Measurements from ENCODE around the gene KLF6.

The KLF6 gene

GRCh38 chr10:3787816-3788215, 2.8 kb upstream of the KLF6 start:
- DNase-seq (ENCODE audit: low spot score): no peak

DNA sequence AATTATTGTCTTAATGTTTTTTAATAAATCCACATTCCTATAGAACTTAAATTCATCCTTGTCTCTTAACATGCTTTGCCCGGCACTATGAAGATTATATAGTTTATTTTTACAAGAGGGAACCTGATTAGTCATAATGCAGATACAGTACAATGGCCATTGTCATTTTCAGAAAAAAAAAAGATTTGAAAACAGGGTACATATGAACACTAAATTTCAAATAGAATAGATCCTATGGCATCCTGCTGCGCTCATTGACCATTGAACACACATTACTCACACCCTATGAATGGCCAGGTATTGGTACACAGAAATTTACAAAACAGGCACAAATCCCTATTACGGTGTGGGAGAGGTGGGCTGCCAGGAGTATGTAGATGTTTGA, 2.0 kb upstream of the KLF6 start:
- no peak for DNase-seq (ENCODE audit: low spot score)

- no peak for DNase-seq (ENCODE audit: low spot score)
Observed at GRCh38 chr10:3786295-3787015, 1.4 kb upstream of the KLF6 start.

DNA sequence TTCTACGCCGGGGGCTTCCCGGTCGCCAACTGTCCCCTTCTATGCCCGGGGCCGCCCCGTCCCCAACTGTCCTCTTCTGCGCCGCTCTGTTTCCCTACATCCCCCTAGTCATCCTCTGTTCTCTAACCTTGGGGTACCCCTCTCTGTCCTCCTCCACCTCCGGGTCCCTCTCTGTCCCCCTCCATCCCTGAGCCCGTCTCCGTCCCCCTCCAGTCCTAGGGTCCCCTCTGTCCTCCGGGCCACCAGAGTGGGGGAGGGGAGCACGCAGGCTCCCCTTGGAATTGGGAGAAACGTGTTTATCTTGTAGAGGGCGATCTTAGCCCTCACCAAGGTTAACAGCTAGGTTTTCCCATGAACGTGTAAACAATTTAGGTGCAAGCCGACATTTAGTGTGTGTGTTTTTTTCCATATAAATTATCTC, 852 bp upstream of the KLF6 start:
- peak; percentile 46 for DNase-seq (ENCODE audit: low spot score)

GRCh38 chr10:3785251-3785850, 342 bp upstream of the KLF6 start:
- peak; percentile 98 for DNase-seq (ENCODE audit: low spot score)

GRCh38 chr10:3783682-3784432, 1.2 kb downstream of the KLF6 start:
- DNase-seq (ENCODE audit: low spot score): peak; percentile 53

DNA sequence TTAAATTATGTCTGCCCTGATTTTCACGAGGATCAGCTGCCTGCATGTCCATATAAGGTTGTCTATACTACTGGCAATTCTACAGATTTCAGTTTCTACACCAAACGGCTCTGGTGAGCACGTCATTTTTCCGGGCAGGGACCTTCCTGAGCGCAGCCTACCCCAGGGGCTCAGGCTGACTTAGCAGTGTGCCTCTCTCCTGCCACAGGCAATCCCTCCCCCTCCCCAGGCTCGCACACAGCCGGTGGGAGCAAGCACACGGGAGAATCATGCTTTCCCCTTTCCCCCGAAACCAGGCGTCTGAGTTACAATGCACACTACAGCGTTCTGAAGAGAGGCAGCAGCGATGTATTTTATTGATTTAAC, 1.7 kb downstream of the KLF6 start:
- DNase-seq (ENCODE audit: low spot score): peak; percentile 71

DNA sequence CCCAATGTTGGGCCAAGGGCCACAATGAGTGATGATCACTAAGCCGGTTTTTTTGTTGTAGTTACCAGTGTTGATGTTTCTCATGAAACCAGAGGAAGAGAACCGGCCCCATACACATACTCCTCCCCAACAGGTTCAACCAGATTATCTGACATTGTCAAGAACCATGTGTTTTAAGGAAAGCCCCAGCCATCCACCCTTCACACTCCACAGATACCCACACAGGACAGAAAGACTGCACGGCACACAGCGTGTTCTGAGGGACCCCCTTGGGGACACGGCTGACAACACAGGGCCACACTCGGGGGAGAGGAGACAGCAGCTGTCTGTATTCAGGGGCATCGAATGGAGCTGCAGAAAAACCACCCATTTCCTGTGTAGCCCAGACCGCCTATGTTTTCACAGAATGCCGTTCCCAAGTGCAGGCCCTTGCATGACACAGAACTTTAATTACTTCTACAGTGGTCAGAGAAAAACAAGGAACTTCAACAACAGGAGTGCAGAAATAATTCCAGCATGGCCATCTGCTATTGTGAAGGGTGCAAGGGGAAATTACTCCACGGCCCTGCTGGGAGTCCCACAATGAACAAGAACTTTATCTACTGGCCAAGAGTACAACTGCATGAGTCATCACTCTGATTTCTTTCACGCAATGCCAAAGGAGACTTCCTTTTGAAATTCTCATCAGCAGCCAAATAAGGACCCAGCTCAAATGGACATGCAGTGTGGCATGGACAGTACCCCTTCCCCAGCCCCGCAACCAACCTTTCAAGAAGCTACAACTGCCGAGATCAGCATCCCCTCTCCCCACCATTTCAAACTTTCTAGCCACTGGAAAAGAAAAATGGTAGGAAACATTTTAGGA, 2.3 kb downstream of the KLF6 start:
- DNase-seq (ENCODE audit: low spot score): peak; percentile 91

DNA sequence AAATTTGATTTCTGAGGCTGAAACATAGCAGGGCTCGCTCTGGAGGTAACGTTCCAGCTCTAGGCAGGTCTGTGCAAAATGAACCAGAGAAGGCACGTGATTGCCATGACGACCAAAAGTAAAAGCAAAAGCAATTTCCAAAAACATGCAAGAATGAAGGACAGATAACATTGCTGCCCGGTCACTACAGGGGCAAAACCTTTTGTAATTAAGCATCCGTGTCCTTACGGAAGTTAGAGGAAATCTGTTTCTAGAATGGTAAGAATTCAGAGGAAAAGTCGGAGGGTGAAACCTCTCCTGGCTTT, 2.9 kb downstream of the KLF6 start:
- DNase-seq (ENCODE audit: low spot score): no peak

GRCh38 chr10:3781468-3782145, 3.4 kb downstream of the KLF6 start:
- DNase-seq (ENCODE audit: low spot score): peak; percentile 56

GRCh38 chr10:3780771-3781467, 4.1 kb downstream of the KLF6 start:
- DNase-seq (ENCODE audit: low spot score): no peak

GRCh38 chr10:3780021-3780770, 4.8 kb downstream of the KLF6 start:
- DNase-seq (ENCODE audit: low spot score): no peak

GRCh38 chr10:3779158-3779741, 5.8 kb downstream of the KLF6 start:
- no peak for DNase-seq (ENCODE audit: low spot score)

- DNase-seq (ENCODE audit: low spot score): no peak
Observed at GRCh38 chr10:3778692-3779157, 6.3 kb downstream of the KLF6 start.

- no peak for DNase-seq (ENCODE audit: low spot score)
Observed at GRCh38 chr10:3777981-3778691, 6.9 kb downstream of the KLF6 start.

DNA sequence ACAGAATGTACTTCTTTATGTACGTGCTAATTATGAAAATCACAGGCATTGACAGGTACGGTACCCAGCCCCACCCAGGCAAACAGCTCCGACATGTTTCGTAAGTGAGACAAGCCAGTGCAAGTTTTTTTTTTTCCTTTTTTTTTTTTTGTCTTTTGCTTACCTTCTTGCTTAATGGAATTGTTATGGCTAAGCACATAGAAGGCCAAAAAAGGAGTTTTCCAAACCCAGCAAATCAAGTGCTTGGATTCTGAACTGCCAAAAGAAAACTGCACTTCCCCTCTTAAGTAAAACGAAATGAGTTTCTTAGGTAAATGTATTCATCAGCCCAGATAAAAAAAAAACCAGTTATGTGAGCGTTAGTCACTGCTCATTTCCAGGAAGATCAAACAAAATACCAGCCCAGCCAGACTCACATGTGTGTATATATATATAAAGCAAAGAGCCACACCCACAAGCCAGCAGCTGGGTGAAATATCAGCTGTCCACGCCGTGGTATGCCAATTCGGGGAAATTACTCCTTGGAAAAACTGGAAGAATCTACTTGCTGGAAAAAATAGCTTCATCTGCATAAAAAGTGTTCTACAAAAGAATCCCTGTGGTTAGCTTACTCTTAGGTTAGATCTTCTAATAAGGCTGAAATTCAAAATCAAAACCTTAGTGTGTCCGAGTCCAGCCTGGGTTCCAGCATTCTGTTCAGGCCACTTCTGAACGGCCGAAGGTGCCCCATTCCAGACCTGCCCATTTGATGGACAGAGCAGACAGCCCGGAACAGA, 8.0 kb downstream of the KLF6 start:
- no peak for DNase-seq (ENCODE audit: low spot score)

- DNase-seq (ENCODE audit: low spot score): peak; percentile 42
Observed at GRCh38 chr10:3775696-3776551, 9.1 kb downstream of the KLF6 start.

All from Ammon's horn (tissue), 1 donor.